Endothelial cell (in vitro differentiated cells): Measurements from ENCODE around the gene CAPN13. TPM values are rescaled to one million over a fixed set of nuclear protein-coding genes. Genes with fewer than 3 reads are reported as not detected.

Experiments
- DNase-seq: peaks from one replicate; pipeline ENCODE4 v3.0.0; 2021; ENCODE audit warnings: low spot score
- H3K27ac Mint-ChIP-seq: one replicate; pipeline ENCODE4 v1.8.0; 2021; ENCODE audit warnings: mixed read lengths, inconsistent platforms; ENCODE audit not compliant: unreplicated experiment
- H3K27me3 Mint-ChIP-seq: one replicate; pipeline ENCODE4 v1.8.0; 2021; ENCODE audit warnings: mild to moderate bottlenecking, moderate library complexity, mixed read lengths, inconsistent platforms; ENCODE audit not compliant: unreplicated experiment
- H3K36me3 Mint-ChIP-seq: one replicate; pipeline ENCODE4 v1.8.0; 2021; ENCODE audit warnings: mild to moderate bottlenecking, low read depth, mixed read lengths, inconsistent platforms; ENCODE audit not compliant: unreplicated experiment
- H3K4me1 Mint-ChIP-seq: one replicate; pipeline ENCODE4 v1.8.0; 2021; ENCODE audit warnings: mild to moderate bottlenecking, mixed read lengths, inconsistent platforms; ENCODE audit not compliant: unreplicated experiment
- H3K4me3 Mint-ChIP-seq: one replicate; pipeline ENCODE4 v1.8.0; 2021; ENCODE audit warnings: mild to moderate bottlenecking, mixed read lengths, inconsistent platforms; ENCODE audit not compliant: unreplicated experiment
- H3K9me3 Mint-ChIP-seq: one replicate; pipeline ENCODE4 v1.8.0; 2021; ENCODE audit warnings: mixed read lengths, inconsistent platforms; ENCODE audit not compliant: unreplicated experiment
- total RNA-seq: library from RNA; stranded (reverse); fragmentation: NEBNext Ultra II Directional; extraction: Animal tissue kit (Norgen Biotek cat#: 25700); gene quantifications from one replicate; pipeline ENCODE4 v1.2.1, GENCODE V29; 2021; ENCODE audit not compliant: unreplicated experiment
- TF ChIP-seq, protein P1 (sequence below): fragments of 200-600 bp; sonication (generic); IDR thresholded peaks from one replicate; pipeline ENCODE4 v1.5.0; 2021; ENCODE audit warnings: antibody characterized with exemption; ENCODE audit not compliant: unreplicated experiment

The CAPN13 gene
- total RNA-seq, 1 donor from 2014 or later = 0.44 TPM

DNA sequence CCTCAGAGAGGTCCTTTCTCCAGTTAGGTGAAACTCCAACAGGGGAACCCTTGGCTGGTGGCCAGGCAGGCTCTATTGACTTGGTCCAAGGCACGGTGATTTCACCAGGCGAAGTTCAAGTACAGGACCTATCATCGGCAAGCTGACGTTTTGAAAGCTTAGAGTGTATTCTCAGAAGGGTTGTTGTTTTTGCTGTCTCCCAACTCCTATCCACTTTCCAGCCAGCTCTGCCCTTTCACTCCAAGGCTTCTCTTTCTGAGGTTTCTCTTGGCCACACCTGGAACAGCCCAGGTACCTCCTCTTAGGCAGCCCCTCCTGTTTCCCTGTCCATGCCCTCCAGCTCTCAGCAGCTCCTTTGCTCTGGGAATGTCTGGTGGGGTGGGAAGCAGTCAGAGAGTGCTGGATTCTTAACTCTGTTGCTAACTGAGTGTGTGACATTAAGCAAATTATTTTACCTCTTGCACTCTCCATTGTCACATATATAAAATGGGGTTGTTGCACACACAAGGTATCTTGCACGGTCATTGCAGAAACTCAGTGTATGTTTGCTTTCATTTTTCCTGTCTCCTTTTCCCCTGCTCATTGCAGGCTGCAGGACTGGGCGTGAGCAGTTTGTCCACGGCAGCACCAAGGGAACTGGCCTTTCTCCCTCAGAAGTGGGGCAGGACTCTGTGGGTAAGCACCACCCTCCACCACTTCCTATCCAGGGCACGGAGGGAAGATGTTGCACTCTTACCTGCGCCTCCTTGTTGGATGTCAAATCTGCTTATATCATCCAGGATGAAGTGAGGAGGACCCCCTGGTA, 30.2 kb downstream of the CAPN13 start:
- Mint-ChIP-seq H3K36me3 (no peaks in the 10 kb centered on the region), H3K27me3 (peaks cover 1% of the 10 kb centered on the region), H3K4me3 (no peak overlapping the region), H3K4me1 (peaks cover 13% of the 10 kb centered on the region), H3K27ac (no peak overlapping the region), H3K9me3 (no peaks in the 10 kb centered on the region)
- TF ChIP-seq, protein P1, sequence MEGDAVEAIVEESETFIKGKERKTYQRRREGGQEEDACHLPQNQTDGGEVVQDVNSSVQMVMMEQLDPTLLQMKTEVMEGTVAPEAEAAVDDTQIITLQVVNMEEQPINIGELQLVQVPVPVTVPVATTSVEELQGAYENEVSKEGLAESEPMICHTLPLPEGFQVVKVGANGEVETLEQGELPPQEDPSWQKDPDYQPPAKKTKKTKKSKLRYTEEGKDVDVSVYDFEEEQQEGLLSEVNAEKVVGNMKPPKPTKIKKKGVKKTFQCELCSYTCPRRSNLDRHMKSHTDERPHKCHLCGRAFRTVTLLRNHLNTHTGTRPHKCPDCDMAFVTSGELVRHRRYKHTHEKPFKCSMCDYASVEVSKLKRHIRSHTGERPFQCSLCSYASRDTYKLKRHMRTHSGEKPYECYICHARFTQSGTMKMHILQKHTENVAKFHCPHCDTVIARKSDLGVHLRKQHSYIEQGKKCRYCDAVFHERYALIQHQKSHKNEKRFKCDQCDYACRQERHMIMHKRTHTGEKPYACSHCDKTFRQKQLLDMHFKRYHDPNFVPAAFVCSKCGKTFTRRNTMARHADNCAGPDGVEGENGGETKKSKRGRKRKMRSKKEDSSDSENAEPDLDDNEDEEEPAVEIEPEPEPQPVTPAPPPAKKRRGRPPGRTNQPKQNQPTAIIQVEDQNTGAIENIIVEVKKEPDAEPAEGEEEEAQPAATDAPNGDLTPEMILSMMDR = no peak
- no peak for DNase-seq

DNA sequence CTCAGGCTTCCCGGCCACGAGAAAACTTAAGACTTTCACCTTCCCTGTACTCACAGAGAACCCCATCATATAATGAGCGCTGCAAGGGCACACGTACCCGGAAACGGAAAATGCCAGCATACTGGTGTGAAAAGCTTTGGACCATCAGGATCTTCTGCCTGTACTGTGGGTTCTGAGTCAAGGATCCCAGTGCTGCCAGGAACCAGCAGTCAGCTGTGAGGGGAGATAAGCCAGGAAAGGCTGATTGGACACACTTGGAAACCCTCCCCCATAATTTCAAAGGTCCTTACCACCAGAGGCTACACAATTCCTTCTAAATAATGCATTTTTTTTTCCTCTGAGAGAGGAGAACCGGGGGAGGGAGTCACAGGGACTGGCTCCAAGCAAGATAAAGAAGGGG, 31.4 kb downstream of the CAPN13 start:
- H3K4me3 Mint-ChIP-seq = no peak overlapping the region
- TF ChIP-seq, protein P1 = no peak
- H3K27me3 Mint-ChIP-seq = peaks cover 1% of the 10 kb centered on the region
- H3K9me3 Mint-ChIP-seq = no peaks in the 10 kb centered on the region
- H3K27ac Mint-ChIP-seq = no peak overlapping the region
- H3K36me3 Mint-ChIP-seq = no peaks in the 10 kb centered on the region
- peak; percentile 15 for DNase-seq
- peaks cover 13% of the 10 kb centered on the region for H3K4me1 Mint-ChIP-seq

DNA sequence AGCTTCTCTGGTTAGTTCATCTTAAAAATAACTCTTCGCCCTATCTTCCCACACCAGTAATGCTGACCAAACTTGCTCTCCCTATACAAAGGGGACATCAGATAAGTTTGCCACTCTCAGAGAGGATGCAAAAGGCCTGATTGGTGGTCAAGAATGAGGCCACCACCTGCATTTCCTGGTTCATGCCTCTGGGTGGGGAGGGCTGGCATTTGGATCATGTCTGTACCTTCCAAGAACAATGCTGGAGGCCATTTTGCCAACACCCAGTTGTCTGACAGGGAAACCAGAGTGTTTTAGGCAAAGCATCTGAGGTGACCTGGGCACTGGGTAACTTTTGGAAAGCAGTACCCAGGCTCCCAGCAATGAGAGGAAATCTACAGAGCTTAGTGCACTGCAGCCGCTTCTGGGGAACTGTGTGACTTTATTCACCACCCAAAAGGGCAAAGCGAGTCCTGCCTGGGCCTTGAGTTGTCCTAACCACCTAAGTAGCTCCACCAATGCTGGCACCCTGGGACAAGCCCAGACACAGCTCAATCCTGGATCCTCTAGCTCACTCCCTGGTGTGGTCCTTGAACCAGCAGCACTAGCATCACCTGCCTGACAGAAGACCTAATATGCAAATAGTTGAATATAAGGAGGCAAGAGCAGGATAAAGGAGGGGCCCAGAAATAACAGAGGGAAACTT, 35.1 kb downstream of the CAPN13 start:
- no peak overlapping the region for H3K27ac Mint-ChIP-seq
- no peak overlapping the region for H3K4me3 Mint-ChIP-seq
- no peaks in the 10 kb centered on the region for H3K9me3 Mint-ChIP-seq
- H3K27me3 Mint-ChIP-seq = peaks cover 1% of the 10 kb centered on the region
- DNase-seq = no peak
- peaks cover 19% of the 10 kb centered on the region for H3K4me1 Mint-ChIP-seq
- H3K36me3 Mint-ChIP-seq = no peaks in the 10 kb centered on the region
- TF ChIP-seq, protein P1 = no peak

DNA sequence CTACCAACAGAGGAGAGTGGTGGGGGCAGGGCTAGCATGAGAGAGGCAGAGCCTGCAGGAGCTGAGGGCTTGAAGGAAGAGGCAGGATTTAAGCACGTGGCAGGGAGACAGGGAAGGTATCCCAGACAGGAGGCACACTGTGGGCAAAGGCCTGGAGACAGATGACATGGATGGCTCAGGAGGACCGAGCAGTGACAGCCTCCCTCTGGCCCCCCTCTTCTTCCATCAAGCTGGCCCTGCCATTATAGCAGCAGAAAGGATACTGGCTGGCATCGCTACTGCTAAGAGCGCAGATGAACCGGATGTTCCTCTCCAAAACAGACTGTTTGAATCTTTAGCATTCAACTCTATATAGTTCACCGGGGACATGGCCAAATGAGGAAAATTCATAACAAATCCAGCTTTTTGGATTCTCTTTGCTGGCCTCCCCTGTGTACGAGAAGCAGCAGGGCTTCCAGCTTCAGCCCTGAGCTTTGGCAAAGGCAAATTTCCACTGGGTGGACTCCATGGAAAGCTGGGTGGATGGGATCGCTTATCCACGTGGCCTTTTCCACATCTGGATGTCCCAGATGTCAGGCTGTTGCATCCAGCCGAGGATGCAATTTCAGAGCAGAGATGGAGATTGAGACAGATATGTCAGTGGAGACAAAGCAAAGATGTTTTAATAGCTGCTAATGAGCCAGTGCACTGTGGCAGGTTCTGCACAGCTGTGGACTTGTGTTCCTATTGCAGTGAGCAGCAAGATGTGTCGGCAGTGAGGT, 36.2 kb downstream of the CAPN13 start:
- TF ChIP-seq, protein P1 = no peak
- Mint-ChIP-seq H3K27ac (no peak overlapping the region), H3K36me3 (no peaks in the 10 kb centered on the region), H3K27me3 (peaks cover 1% of the 10 kb centered on the region), H3K4me3 (no peak overlapping the region), H3K9me3 (no peaks in the 10 kb centered on the region), H3K4me1 (peaks cover 12% of the 10 kb centered on the region)
- DNase-seq = no peak
